NCI-H748 (cell line): ENCODE results near the gene GLB1L2.

Experiments used
- DNase-seq: peaks from one replicate; lab custom pipeline; 2025; ENCODE audit not compliant: unreplicated experiment; lab: John Stamatoyannopoulos, UW

Gene GLB1L2

DNA sequence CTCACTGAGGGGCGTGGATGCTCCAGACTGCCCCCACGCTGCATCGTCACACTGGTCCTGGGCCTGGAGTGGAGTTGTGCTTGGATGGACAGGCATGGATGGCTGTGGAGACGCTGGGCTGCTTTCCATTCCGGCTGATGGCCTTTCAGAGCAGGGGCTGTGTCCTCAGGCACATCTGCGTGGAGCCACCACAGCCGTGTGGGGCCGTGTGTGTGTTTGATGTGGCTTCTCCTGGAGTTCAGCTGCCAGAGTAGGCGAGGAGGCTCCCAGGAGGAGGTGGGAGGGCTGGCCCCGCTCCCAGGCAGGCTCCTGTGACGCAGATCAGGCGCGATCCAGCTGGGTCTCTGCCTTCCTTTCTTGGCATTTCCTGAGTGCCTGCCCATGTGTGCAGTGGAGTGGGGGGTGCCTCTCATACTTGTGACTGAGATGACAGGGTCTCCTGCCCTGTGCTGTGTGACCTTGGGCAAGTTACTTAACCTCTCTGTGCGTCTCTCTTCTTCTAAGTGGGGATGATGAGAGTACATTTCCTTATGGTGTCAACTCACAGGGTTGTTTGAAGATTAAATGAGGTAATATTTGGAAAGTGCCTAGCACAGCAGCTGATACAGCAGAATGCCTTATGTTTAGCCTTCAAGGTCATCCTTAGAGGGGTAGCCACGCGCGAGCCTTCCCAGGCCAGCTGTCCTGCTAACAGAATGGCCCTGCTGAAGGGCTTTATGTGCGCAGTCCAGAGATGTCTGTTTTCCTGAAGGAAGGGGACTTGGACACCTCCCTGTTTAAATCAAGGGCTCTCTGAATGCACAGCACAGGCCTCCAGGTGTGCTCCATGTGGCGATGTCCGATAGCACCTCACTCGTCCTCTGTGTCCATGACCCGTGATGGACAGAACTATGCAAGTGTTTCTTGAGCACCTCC lies 33.5 kb downstream of the GLB1L2 start:
- DNase-seq: no peak

DNA sequence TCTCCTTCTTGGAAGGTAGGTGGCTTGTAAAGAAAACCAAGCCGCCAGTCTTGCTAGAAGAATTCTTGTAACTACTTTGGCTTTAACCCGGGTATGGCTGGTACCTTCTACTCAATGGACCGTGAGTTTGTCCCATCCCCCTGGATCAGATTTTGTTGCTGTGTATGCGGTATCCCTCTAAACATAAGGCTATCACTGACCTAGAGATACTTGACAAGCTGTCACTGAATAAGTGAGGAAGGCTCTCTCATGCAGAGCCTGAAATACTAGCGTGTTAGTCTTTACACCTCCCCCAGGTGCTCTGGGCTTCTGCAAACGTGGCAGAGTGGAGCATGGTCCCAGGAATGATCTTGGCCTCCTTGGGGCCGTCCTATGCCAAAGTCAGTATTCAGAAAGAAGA lies 34.5 kb downstream of the GLB1L2 start:
- no peak for DNase-seq

DNA sequence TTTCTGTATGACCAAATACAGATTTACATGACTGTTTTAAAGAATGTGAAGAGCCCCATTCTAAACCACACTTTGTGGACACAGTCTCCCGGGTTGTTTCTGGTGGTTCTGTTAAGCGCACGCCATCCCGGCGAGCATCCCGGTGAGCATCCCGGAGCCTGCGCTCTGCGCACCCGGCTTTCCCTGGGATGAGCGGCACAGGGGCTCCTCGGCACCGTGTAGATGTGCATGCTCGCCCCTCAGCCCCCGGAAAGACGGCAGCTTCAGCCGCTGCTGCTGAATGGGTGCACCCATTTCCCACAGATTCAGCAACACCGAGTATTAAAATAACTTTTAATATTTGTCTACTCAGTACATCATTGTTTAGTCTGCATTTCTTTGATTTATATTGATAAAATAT lies 36.0 kb downstream of the GLB1L2 start:
- DNase-seq: no peak

DNA sequence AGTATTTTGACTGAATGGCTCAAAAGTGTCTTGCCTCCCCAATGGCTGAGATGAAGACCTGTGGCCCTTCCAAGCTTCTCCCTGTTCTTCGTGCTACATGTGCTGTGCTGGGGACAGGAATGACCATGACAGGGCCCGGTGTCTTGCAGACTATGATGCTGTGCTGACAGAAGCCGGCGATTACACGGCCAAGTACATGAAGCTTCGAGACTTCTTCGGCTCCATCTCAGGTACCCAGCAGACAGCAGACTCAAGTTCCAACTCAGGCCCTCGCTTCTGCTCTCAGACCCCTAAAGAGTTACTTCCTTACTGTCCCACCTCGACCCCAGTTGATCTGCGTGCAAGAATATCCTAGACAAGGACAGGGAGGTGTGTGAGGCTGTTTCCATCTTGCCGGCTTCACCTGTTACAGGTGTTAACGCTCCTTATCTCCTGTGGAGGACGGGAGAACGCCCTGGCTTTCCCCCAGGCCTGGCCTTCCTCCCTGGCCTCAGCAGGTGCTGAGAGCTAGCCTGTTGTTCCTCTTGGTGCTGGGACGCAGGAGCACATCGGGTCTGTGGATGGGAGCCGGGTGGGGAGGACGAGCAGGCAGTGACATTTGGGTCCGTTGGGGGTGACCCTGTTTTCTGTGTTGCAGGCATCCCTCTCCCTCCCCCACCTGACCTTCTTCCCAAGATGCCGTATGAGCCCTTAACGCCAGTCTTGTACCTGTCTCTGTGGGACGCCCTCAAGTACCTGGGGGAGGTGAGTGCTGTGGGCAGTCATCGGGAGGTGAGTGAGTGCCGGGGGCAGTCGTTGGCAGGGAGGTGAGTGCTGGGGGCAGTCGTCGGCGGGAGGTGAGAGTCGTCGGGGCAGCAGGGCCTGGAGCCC lies 38.1 kb downstream of the GLB1L2 start:
- DNase-seq: no peak

DNA sequence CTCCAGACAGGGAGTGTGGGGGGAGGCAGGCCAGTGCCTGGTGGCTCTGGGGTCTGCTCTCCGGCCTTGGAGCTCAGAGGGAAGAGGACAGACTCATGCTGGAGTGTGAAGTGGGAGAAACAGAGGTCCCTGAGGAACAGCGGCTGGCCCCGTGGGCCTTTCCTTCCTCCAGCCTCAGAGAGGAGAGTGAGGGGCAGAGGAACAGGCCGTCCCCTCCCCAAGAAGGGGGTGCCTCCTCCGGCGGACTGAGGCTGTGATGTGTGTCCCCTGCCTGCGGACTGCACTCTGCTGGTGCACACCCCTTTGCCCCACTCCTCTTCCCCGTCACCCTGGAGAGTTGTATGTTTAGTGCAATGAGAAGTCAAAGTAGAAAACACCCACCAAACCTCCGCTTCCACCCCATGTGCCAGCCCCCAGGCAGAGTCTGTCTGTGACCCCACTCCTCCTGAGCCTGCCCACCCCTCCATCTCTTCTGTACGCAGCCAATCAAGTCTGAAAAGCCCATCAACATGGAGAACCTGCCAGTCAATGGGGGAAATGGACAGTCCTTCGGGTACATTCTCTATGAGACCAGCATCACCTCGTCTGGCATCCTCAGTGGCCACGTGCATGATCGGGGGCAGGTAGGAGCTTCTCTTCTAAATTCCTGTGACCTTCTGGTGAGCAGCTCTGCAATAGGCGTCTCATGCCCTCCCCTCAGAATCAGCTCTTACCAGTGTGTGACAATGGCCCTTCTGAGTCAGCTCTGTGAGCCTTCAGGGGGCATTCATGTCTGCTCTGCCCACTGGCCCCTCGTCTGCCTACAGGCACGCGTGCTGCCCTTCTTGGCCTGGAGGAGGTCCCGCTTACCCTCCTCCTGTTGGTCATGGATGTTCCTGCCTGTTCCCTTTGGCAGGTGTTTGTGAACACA lies 39.0 kb downstream of the GLB1L2 start:
- DNase-seq: no peak

DNA sequence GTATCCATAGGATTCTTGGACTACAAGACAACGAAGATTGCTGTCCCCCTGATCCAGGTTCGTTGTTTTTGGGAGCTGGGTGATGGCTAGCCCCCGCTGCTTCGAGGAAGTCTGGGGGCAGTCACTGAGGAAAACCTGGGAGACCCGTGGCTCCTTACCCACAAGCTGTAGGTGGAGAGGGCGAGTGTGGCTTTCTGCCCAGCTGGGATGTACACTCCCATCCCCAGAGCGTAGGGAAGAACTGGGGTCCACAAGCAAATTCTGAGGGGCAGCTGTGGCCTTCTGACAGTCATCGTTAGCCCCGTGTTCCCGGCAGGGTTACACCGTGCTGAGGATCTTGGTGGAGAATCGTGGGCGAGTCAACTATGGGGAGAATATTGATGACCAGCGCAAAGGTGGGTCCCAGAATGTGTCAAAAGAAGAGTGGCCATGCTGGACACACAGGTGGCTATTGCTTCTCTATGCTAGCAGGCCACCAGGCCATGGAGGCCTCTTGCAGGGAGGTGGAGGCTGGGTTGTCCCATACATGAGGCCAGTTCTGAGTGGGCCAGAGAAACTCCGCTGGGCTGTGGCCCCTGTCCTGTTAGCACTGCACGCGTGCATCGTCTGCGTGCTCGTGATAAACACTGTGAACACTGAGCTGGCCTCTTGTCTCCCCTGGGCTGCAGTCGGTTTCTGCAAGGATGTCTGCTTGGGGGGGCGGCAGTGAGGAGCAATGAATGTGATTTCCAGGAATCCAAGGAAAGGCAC lies 39.8 kb downstream of the GLB1L2 start:
- no peak for DNase-seq

DNA sequence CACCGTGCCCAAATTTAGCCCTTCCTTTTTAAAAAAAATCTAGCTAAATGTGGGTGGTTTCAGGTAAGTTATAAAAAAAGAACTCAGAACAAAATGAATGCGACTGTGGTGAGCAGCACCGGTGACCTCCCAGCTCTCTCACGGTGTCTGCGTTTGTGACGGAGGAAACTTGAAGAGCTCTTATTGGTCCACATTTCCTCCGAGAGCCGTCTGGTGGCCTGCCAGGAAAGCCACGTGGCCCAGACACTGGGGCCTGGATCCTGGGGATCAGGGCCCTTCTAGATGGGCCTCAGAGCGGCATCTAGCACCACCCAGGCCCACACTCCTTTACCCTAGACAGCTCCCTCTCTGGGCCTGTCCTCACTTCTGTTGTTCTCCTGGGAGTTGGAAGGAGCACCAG lies 40.7 kb downstream of the GLB1L2 start:
- DNase-seq: no peak

DNA sequence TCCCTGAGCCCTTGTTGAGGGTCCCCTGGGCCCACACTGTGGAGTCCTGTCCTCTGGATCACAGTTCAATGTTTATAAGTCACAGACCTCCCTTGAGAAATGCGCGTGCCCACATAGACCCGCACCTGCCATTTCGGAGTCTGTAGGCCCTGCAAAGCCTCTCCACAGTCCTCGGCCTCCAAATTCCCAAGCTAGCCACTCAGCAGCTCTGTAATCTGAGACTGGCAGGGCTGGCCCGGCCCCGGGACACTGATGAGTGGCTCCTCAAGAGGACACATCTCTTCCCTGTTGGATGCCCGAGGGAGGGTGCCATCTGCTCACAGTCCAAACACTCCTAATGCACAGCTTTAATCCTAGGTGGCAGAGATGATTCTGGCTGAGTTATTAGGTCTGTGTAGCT lies 41.2 kb downstream of the GLB1L2 start:
- DNase-seq: no peak

DNA sequence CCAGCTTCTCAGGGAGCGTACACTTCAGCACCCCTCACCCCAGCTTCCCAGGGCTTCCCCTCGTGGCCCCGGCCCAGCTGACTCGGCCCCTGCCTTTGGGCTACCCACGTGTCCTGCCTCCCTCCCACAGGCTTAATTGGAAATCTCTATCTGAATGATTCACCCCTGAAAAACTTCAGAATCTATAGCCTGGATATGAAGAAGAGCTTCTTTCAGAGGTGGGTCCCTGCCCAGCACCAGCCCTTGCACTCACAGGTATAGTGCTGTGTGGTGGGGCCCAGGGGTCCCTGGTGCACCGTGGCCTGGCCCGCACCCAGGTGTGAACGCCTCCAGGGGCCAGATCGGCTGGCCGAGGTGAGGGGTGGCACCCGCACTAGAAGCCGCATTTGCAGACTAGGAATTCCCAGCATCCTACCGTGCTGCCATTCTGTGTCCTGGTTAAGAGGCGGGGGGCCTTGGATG lies 41.8 kb downstream of the GLB1L2 start:
- DNase-seq: no peak

DNA sequence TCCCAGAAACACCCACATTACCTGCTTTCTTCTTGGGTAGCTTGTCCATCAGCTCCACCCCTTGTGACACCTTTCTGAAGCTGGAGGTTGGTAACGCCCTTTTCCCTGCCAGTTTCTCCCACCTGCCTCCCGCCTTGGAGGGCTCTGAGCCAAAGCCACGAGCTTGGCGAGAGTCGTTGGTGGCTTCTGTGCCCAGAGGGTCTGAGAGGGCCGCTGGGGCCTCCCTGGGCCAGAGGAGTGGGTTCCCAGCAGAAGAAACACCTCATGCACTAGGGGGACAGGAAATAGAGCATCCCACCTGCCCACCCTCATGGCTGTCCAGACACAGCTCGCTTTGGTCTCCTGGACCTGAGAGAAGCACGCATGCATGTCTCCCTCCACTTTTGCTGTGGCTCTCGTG lies 42.4 kb downstream of the GLB1L2 start:
- DNase-seq: no peak

DNA sequence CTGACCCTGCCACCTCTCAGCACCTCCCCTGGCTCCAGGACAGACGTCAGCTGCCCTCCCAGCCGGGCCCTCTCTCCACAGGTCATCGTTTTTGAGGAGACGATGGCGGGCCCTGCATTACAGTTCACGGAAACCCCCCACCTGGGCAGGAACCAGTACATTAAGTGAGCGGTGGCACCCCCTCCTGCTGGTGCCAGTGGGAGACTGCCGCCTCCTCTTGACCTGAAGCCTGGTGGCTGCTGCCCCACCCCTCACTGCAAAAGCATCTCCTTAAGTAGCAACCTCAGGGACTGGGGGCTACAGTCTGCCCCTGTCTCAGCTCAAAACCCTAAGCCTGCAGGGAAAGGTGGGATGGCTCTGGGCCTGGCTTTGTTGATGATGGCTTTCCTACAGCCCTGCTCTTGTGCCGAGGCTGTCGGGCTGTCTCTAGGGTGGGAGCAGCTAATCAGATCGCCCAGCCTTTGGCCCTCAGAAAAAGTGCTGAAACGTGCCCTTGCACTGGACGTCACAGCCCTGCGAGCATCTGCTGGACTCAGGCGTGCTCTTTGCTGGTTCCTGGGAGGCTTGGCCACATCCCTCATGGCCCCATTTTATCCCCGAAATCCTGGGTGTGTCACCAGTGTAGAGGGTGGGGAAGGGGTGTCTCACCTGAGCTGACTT lies 43.2 kb downstream of the GLB1L2 start:
- DNase-seq: no peak

DNA sequence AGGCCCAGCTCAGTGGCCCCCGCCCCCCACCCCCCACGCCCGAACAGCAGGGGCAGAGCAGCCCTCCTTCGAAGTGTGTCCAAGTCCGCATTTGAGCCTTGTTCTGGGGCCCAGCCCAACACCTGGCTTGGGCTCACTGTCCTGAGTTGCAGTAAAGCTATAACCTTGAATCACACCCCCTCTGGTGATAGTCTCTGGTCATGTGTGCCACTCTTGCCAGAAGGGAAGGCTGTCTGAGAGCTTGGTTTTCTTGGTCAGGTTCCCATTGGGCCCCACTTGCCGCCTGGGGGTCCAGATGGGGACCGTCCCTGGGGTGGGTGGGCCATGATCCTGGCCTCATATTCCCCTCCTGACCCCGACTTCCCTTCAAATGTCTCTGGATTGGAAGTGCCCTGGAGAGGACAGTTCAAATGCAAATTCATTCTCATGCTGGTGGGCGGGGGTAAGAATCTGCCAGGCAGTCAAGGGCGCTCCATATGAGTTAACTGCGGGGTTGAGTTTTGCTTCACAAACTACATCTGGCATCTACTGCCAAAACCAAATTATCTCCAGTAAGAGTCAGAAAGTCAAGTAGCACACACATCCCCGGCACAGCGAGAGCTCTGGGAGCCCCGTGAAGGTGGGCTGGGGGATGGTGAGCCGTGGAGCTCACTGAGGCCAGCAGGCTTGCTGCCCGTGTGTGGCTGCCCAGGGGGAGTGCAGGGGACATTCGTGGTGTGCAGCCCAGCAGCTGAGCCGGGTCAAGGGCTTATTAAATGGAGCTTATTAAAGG lies 44.5 kb downstream of the GLB1L2 start:
- DNase-seq: no peak

DNA sequence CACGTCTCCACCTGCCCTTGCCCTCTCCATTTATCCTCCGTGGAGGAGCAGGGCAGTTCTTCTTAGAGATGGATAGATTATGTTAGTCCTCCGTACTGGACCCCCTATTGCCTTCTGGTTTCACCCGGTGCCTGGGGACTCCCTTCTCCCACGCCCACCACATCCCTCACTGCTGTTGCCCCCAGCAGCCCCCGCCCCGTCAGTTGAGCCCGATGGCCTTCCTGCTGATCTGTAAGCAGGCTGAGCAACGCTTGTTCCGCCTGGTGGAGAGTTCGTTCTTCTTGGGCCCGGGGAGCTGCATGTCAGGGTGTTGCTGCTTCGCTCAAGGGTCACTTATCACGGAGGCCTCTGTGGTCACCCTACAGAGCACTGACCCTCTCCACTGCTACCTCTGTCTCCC lies 46.1 kb downstream of the GLB1L2 start:
- no peak for DNase-seq

DNA sequence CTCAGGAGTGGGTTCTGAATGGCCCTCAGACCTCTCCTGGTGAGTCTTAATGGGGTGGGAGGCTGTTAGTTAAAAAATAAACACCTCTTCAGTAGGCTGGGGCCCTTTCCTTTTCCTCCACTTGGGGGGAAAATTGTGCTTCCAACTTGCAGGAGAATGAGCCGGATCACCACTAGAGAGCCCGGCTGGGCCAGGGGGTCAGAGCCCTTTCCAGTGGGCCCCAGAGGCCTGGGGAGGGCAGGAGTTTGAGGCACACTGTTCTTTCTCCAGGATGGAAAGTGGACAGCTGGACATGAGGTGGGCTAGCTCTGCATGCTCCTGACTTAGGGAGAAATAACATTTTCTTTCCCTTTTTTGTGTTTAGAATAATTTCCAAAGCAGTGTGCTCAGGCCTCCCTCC lies 47.5 kb downstream of the GLB1L2 start:
- no peak for DNase-seq

DNA sequence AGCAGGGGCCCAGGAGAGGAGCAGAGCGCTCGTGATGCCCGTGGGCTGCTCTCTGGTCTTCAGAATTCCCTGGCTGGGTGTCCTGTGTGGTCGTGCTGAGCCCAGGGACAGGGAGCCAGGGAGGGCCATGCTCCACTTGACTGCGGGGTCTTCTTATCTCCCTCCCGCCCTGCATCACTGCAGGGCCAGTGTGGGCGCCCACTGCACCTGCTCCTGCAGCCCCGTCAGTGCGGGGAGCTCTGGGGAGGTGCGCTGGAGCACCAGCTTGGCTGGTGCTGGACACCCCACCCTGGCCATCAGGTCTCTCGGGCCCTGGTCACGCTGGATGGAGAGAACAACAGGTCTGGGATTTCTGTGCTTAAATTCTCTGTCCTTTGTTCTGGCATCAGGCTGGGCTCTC lies 48.4 kb downstream of the GLB1L2 start:
- DNase-seq: no peak

DNA sequence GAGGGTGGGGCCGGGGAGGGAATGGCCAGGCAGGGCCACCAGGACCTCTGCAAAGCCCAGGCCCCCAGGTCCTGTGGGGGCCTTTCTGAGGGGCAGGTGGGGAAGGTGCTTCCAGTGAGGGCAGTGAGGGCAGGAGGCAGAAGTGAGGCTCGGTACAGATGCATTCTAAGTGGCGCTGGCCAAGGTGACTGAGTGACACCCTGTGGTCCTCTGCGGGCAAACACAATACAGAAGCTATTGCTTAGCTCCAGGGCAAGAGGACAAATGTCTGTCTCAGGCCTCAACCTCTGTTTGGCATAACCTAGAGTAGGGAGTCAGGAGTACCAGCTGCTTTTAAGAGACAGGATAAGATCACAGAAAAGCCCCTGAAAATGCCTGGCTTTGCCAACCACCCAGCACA lies 49.0 kb downstream of the GLB1L2 start:
- DNase-seq: no peak

DNA sequence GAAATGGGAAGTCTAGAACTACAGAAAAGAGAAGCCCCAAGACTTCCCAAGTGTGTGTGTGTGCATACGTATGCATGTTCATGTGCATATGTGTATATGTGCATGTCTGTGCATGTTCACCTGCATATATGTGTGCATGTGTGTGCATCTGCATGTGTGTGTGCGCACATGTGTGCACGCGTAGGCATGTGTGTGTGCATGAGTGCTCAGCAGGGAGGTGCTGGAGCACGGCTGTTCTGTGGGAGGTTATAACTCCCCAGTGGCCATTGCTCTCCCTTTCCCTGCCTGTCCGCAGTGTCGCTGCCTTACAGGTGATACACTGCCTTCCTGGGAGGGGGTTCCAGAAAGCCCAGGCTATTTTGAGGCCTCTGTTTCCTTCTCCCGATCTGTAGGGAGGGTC lies 50.5 kb downstream of the GLB1L2 start:
- no peak for DNase-seq

DNA sequence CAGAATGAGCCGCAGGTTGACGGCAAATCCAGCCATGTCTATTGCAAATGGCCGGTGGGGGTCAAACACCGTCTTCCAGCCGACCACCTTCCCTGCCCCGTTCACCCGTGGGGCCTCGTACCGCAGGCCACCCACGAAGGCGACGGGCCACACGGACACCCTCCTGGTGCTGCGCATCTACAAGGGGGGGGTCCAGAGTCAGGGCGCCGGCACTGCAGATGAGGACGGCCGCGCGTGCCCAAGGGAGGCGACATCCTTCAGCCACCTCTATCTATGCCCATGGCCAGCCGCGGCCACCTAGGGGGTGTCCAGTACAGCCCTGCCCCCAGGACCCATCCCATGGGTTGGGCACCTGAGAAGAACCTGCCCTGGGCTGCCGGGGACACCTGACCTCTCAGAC lies 51.0 kb downstream of the GLB1L2 start:
- DNase-seq: no peak

DNA sequence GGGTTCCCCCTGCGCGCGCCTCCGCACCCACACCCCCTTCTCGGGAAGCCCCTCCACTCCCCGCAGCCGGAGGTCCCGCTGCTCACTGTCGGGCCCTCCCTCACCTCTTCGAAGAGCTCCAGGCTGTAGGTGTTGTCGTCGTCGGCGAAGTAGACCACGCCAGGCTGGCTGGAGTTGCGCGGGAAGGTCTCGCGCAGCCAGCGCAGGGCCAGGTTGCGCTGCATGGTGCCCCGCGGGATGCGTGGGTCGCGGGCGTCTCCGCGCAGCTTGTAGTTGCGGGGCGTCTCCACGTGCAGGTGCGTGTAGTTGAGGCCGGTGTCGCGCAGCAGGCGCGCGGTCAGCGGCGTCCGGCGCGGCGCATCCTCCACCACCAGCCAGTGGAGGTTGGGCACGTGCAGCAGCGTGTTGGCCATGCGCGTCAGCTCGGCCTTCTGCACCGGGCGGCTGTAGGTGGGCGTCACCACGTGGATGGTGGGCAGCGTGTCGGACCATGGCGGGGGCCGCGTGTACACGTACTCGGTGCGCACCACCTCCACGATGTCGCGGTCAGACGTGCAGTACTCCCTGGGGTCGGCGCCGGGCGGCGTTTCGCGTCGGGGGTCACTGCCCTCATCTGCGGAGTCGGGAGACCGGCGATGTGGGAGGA lies 51.9 kb downstream of the GLB1L2 start:
- DNase-seq: no peak
